Ishikawa (cell line): ENCODE data around the gene EIPR1.

Experiments
- CREB1 ChIP-seq: IDR thresholded peaks from 2 replicates; pipeline ENCODE4 v1.6.1; 2012; ENCODE audit warnings: low read depth
- EGR1 ChIP-seq: IDR thresholded peaks from 2 replicates; pipeline ENCODE4 v1.6.1; 2012
- MAX ChIP-seq: IDR thresholded peaks from 2 replicates; pipeline ENCODE4 v1.6.1; 2012
- YY1 ChIP-seq: IDR thresholded peaks from 2 replicates; pipeline ENCODE4 v1.6.1; 2012; ENCODE audit warnings: low read depth
- ZBTB7A ChIP-seq: IDR thresholded peaks from 2 replicates; pipeline ENCODE4 v1.6.1; 2012; ENCODE audit warnings: low read depth

- no peak for TF ChIP-seq YY1
- no peak for TF ChIP-seq CREB1
- TF ChIP-seq EGR1 = no peak
- no peak for TF ChIP-seq ZBTB7A
- TF ChIP-seq MAX = no peak
Measured at GRCh38 chr2:3349211-3349693, 28.4 kb downstream of the EIPR1 start.
